IPS DF 6.9 (cell line): Measurements from ENCODE around the gene LCE1F.

ENCODE experiments used
- DNase-seq: peaks from one replicate; pipeline ENCODE4 v3.0.0-alpha.2; 2013; ENCODE audit warnings: low read depth, low spot score
- H3K27ac ChIP-seq: one replicate; pipeline ENCODE4 v1.5.1; 2013; ENCODE audit warnings: low read length, control low read depth
- H3K27me3 ChIP-seq: 2 replicates; pipeline ENCODE4 v1.6.1; 2013; ENCODE audit warnings: mild to moderate bottlenecking, low read length; ENCODE audit not compliant: control insufficient read depth, insufficient read depth
- H3K36me3 ChIP-seq: 2 replicates; pipeline ENCODE4 v1.6.1; 2013; ENCODE audit warnings: low read length; ENCODE audit not compliant: control insufficient read depth, insufficient read depth
- H3K4me1 ChIP-seq: 2 replicates; pipeline ENCODE4 v1.6.1; 2013; ENCODE audit warnings: low read length; ENCODE audit not compliant: control insufficient read depth, insufficient read depth
- H3K4me3 ChIP-seq: 2 replicates; pipeline ENCODE4 v1.5.1; 2013; ENCODE audit warnings: mild to moderate bottlenecking, low read length
- H3K9me3 ChIP-seq: 2 replicates; pipeline ENCODE4 v1.6.1; 2013; ENCODE audit warnings: low read length, inconsistent platforms; ENCODE audit not compliant: control insufficient read depth, insufficient read depth
- WGBS: extraction: QIAGEN DNeasy Blood & Tissue Kit; methylation state at CpG from one replicate; pipeline ENCODE4 v1.1.7; 2013; ENCODE audit warnings: mixed read lengths, missing lambda C conversion rate; ENCODE audit not compliant: insufficient read length, insufficient coverage; 5-methylcytosine and 5-hydroxymethylcytosine counted together

LCE1F gene

GRCh38 chr1:152774875-152775274 is at the start of gene LCE1F:
LCE1F (plus strand) TSS chr1:152775140; CDS start chr1:152776372, 1,232 bp downstream.
- Histone ChIP-seq H3K9me3 (peaks cover 8% of the 10 kb centered on the region), H3K4me1 (no peaks in the 10 kb centered on the region), H3K36me3 (no peaks in the 10 kb centered on the region), H3K27me3 (no peaks in the 10 kb centered on the region), H3K27ac (no peak within 1 kb of the TSS), H3K4me3 (no peak within 1 kb of the TSS)
- WGBS = no CpG with 5 or more reads among the region's 6 CpGs
- DNase-seq = no peak

GRCh38 chr1:152725261-152725660 is 49.7 kb upstream of the LCE1F start:
- Histone ChIP-seq H3K27ac (no peak overlapping the region), H3K36me3 (no peaks in the 10 kb centered on the region), H3K9me3 (peaks cover 5% of the 10 kb centered on the region), H3K27me3 (no peaks in the 10 kb centered on the region), H3K4me3 (no peak overlapping the region), H3K4me1 (no peaks in the 10 kb centered on the region)
- DNase-seq = no peak

GRCh38 chr1:152728986-152729385 is 46.0 kb upstream of the LCE1F start:
- peaks cover 4% of the 10 kb centered on the region for H3K9me3 ChIP-seq
- H3K27me3 ChIP-seq = no peaks in the 10 kb centered on the region
- H3K36me3 ChIP-seq = no peaks in the 10 kb centered on the region
- H3K4me3 ChIP-seq = no peak overlapping the region
- H3K4me1 ChIP-seq = no peaks in the 10 kb centered on the region
- no peak overlapping the region for H3K27ac ChIP-seq
- WGBS = no CpG with 5 or more reads among the region's 1 CpG
- DNase-seq = no peak

GRCh38 chr1:152735648-152736047 is 39.3 kb upstream of the LCE1F start:
- Histone ChIP-seq H3K4me1 (no peaks in the 10 kb centered on the region), H3K4me3 (no peak overlapping the region), H3K36me3 (no peaks in the 10 kb centered on the region), H3K27me3 (no peaks in the 10 kb centered on the region), H3K27ac (no peak overlapping the region), H3K9me3 (peaks cover 14% of the 10 kb centered on the region)
- DNase-seq = no peak
- no CpG with 5 or more reads among the region's 1 CpG for WGBS

GRCh38 chr1:152737997-152738396 is 36.9 kb upstream of the LCE1F start:
- DNase-seq = no peak
- peaks cover 18% of the 10 kb centered on the region for H3K9me3 ChIP-seq

GRCh38 chr1:152739841-152740240 is 35.1 kb upstream of the LCE1F start:
- peaks cover 22% of the 10 kb centered on the region for H3K9me3 ChIP-seq
- H3K27me3 ChIP-seq = no peaks in the 10 kb centered on the region
- H3K36me3 ChIP-seq = no peaks in the 10 kb centered on the region
- no peak overlapping the region for H3K27ac ChIP-seq
- no peak overlapping the region for H3K4me3 ChIP-seq
- H3K4me1 ChIP-seq = no peaks in the 10 kb centered on the region
- DNase-seq = no peak
- no CpG with 5 or more reads among the region's 3 CpGs for WGBS

More at GRCh38 chr1:152737997-152738396, 36.9 kb upstream of the LCE1F start:
- H3K27me3 ChIP-seq = no peaks in the 10 kb centered on the region
- no peak overlapping the region for H3K27ac ChIP-seq
- H3K4me3 ChIP-seq = no peak overlapping the region
- no CpG with 5 or more reads among the region's 5 CpGs for WGBS
- no peaks in the 10 kb centered on the region for H3K36me3 ChIP-seq
- no peaks in the 10 kb centered on the region for H3K4me1 ChIP-seq

- no peaks in the 10 kb centered on the region for H3K4me1 ChIP-seq
- H3K27ac ChIP-seq = no peak overlapping the region
- H3K36me3 ChIP-seq = no peaks in the 10 kb centered on the region
- H3K27me3 ChIP-seq = no peaks in the 10 kb centered on the region; the same call in 1 of the 2 replicates
- H3K9me3 ChIP-seq = peaks cover 22% of the 10 kb centered on the region
- no peak overlapping the region for H3K4me3 ChIP-seq
- DNase-seq = no peak
These were observed 33.3 kb upstream of the LCE1F start for GRCh38 chr1:152741656-152742055.

GRCh38 chr1:152743371-152744145 is 31.4 kb upstream of the LCE1F start:
- Histone ChIP-seq H3K4me3 (no peak overlapping the region), H3K27me3 (no peaks in the 10 kb centered on the region; the same call in 1 of the 2 replicates), H3K4me1 (no peaks in the 10 kb centered on the region), H3K9me3 (peaks cover 15% of the 10 kb centered on the region), H3K27ac (no peak overlapping the region), H3K36me3 (no peaks in the 10 kb centered on the region)
- no CpG with 5 or more reads among the region's 2 CpGs for WGBS
- DNase-seq = no peak

- Histone ChIP-seq H3K27ac (no peak overlapping the region), H3K9me3 (peaks cover 13% of the 10 kb centered on the region), H3K4me3 (no peak overlapping the region), H3K4me1 (no peaks in the 10 kb centered on the region), H3K36me3 (no peaks in the 10 kb centered on the region), H3K27me3 (no peaks in the 10 kb centered on the region; the same call in 1 of the 2 replicates)
- DNase-seq = no peak
- no CpG with 5 or more reads among the region's 4 CpGs for WGBS
These were observed 29.6 kb upstream of the LCE1F start for GRCh38 chr1:152745289-152745704.

GRCh38 chr1:152745765-152746444 is 29.0 kb upstream of the LCE1F start:
- Histone ChIP-seq H3K36me3 (no peaks in the 10 kb centered on the region), H3K27me3 (no peaks in the 10 kb centered on the region; the same call in 1 of the 2 replicates), H3K4me1 (no peaks in the 10 kb centered on the region), H3K4me3 (no peak overlapping the region), H3K27ac (no peak overlapping the region), H3K9me3 (peaks cover 11% of the 10 kb centered on the region)
- WGBS = no CpG with 5 or more reads among the region's 6 CpGs
- DNase-seq = no peak
